B cell (primary cell): ENCODE data around the gene ZDHHC18.

Source experiments
- EZH2 ChIP-seq: IDR thresholded peaks from 2 replicates; pipeline ENCODE4 v1.6.1; 2012; ENCODE audit warnings: borderline replicate concordance, low read depth, mild to moderate bottlenecking, moderate library complexity, low read length; ENCODE audit not compliant: insufficient read depth, poor library complexity, severe bottlenecking
- TF ChIP-seq, protein P1 (sequence below): fragments of 200-600 bp; IDR thresholded peaks from one replicate; pipeline ENCODE4 v1.8.0; 2022; ENCODE audit warnings: antibody characterized with exemption, mild to moderate bottlenecking

DNA sequence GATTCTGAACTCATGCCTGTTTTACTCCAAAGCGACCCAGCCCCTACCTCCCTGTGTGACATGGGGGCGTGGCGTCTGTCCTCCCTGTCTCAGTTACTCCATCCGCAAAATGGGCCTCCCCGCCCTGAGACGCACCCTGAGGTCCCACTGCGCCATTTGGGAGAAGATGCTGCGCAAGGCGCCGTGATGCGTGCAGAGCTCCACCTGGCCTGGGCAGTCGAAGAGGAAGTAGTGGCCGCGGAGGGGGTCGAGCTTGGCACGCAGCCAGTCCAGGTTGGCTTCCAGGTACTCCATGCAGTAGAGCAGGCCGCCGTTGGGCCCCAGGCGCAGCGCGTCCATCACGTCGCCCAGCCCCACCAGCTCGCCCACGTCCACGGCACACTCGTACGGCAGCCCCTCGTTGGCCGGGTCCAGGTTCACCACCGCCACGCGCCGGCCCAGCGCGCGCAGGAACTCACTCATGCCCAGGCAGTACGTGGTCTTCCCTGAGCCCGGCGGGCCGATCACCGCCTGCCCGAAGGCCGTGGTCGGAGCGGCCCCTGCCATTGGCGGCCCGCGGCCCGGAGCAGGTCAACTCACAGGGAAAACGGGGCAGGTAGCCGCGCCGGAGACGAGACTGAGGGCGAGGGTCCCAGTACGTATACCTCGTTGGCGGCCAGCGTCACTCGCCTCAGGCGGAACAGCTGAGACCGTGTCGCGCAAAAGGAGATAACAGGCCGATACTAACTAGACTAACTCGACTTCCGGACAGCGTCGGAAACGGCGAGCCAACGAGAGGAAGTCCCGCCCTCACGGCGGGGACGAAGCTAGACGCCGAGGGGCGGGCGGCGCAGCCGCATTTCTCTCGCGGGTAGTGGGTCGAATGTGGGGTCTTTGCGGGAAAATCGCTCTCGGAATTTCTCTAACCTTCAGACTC, 63.3 kb downstream of the ZDHHC18 start, which contains the start of gene GPN2:
- TF ChIP-seq, protein P1, sequence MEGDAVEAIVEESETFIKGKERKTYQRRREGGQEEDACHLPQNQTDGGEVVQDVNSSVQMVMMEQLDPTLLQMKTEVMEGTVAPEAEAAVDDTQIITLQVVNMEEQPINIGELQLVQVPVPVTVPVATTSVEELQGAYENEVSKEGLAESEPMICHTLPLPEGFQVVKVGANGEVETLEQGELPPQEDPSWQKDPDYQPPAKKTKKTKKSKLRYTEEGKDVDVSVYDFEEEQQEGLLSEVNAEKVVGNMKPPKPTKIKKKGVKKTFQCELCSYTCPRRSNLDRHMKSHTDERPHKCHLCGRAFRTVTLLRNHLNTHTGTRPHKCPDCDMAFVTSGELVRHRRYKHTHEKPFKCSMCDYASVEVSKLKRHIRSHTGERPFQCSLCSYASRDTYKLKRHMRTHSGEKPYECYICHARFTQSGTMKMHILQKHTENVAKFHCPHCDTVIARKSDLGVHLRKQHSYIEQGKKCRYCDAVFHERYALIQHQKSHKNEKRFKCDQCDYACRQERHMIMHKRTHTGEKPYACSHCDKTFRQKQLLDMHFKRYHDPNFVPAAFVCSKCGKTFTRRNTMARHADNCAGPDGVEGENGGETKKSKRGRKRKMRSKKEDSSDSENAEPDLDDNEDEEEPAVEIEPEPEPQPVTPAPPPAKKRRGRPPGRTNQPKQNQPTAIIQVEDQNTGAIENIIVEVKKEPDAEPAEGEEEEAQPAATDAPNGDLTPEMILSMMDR, result no peak
- TF ChIP-seq EZH2, result no peak
